Suppressor macrophage treated with lipopolysaccharide for 1 hour (primary cell): ENCODE measurements around the gene SVIL.
"Not testable (repeated sequence)": the region's sequence is repeated elsewhere in the genome, so short reads cannot be mapped to it uniquely, and the experiment has no call there.

ENCODE experiments used
- DNase-seq, 3 donors: peaks; one replicate each; pipeline ENCODE4 v3.0.0-alpha.2; 2020 to 2022

SVIL gene

GRCh38 chr10:29514306-29514705 lies 120.5 kb downstream of the SVIL start:
- DNase-seq = no peak

DNA sequence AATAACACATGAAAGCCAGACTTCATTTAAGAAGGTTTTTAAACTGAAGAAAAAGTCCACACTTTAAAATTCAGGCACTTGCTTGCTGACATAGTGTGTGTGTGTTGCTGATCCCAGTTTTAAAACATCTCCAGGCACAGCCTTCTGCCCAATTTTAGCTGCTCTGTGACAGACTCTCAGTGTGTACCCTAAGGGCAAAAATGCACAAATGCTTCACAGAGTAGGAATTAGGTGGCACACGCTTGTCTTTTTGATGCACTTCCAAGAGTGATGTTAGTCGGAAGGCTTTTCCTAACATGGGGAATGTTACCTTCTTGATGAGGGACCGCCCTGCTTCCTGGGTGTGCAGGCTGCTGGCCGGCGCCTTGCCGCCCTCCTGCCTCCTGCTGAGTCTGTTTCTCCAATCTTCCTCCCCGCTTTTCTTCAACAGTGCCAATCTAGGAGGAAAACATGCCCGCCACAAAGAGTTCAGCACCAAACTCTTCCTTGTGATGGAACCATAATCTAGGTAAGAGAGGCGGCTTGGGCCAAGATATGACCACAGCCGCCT lies 122.3 kb downstream of the SVIL start:
- DNase-seq = no peak

GRCh38 chr10:29511806-29512205 lies 123.0 kb downstream of the SVIL start:
- not testable (repeated sequence) for DNase-seq

DNA sequence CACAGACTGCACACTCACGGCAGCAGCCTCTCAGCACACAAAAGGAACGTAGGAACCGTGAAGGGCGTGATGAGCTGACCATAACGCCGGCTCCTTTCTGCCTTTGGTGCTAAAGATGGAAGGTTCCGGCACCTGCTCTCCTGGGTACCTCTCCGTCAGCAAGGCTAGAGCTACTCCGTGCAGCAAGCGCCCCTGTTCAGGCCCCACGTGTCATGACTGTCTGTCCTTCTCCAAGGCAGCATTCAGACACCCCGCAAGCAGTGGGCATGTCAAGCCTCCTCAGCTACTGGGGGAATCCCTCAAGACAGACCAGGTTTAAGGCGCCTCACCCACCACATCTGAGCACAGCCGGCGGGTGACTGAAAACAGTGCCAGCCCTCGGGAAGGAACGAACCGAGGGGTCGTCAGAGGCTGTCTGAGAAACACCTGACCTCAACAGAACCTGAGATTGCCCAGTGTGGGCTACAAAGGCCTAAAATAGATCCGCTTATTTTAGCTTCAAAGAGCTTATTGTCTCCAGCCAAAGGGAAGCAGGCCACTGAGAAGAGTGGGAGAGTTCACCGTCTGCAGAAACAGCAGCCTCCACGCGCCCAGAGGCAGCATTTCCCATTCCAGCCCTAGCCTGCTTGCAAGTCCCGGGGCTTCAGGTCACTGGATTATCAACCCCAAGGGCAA lies 124.2 kb downstream of the SVIL start:
- not testable (repeated sequence) for DNase-seq

DNA sequence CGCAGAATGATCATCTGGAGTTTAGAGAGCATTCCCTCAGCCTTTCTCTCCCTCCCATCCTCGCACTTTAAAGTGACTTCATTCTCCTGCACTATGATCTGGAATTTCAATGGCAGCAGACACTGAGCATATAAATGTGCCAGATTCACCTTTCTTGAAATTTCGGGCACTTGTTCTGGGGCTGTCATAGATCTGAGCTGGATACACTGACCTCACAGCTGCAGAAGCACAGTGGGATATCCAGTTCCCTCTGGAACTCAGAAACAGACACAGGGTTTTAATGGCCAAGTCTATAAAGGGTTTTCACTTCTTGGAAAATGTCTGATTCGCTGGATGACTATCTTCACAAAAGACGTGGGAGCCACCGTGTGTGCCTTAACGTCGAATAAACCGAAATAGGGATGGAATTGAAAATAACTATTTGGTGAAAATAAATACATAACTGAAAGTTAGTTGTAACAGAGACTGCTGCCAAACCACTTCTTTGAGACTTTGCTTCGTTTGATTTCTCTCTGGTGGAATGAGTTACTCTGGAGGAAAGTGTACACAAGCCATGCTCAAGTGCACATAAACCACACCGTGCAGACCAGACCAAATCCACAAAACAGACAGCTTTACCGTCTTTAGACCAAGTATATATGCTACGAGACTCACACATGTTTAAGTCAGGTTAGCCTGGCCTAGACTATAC lies 126.1 kb downstream of the SVIL start:
- DNase-seq = no peak

- not testable (repeated sequence) for DNase-seq
Measured at GRCh38 chr10:29507750-29508149, 127.0 kb downstream of the SVIL start.

GRCh38 chr10:29506324-29506921 lies 128.3 kb downstream of the SVIL start:
- DNase-seq = not testable (repeated sequence)

GRCh38 chr10:29502351-29502750 lies 132.4 kb downstream of the SVIL start:
- no peak for DNase-seq

- peak in 2 of 3 donors; percentile 20 to 21 for DNase-seq
Measured at GRCh38 chr10:29501692-29502091, 133.1 kb downstream of the SVIL start.

GRCh38 chr10:29499993-29500537 lies 134.7 kb downstream of the SVIL start:
- DNase-seq = no peak

- DNase-seq = peak; percentile 61 to 87 (median 77)
Measured at GRCh38 chr10:29496341-29497162, 138.2 kb downstream of the SVIL start.

- DNase-seq = no peak
Measured at GRCh38 chr10:29495366-29495765, 139.4 kb downstream of the SVIL start.

DNA sequence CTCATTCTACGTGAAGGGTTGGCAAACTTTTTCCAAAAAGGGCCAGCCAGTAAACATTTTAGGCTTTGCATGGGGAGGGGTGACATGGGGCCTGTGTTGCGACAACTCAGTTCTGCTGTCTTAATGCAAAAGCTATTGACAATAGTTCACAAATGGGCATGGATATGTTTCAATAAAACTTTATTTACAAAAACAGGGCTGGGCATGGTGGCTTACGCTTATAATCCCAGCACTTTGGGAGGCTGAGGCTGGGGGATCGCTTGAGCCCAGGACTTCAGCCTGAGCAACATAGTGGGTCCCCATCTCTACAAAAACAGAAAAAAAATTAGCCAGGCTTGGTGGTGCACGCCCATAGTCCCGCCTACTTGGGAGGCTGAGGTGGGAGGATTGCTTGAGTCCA lies 141.1 kb downstream of the SVIL start:
- DNase-seq = no peak

- no peak for DNase-seq
Measured at GRCh38 chr10:29492774-29493173, 142.0 kb downstream of the SVIL start.

- DNase-seq = peak in 2 of 3 donors; percentile 19 to 23
Measured at GRCh38 chr10:29491918-29492317, 142.9 kb downstream of the SVIL start.

- DNase-seq = not testable (repeated sequence)
Measured at GRCh38 chr10:29490781-29491280, 143.9 kb downstream of the SVIL start.

GRCh38 chr10:29488471-29488870 lies 146.3 kb downstream of the SVIL start:
- not testable (repeated sequence) for DNase-seq

- not testable (repeated sequence) for DNase-seq
Measured at GRCh38 chr10:29487884-29488266, 146.9 kb downstream of the SVIL start.

GRCh38 chr10:29487032-29487883 lies 147.5 kb downstream of the SVIL start:
- DNase-seq = not testable (repeated sequence)

- peak; percentile 44 to 66 (median 65) for DNase-seq
Measured at GRCh38 chr10:29486433-29486832, 148.3 kb downstream of the SVIL start.

GRCh38 chr10:29484677-29485076 lies 150.1 kb downstream of the SVIL start:
- not testable (repeated sequence) for DNase-seq
